K562 (cell line): ENCODE measurements around the gene ARMH1. TPM values are rescaled to one million over a fixed set of nuclear protein-coding genes. Genes with fewer than 3 reads are reported as not detected.

Source experiments
- ATF4 ChIP-seq: fragments of 450-650 bp; formaldehyde crosslinking; IDR thresholded peaks from 2 replicates; pipeline ENCODE4 v1.4.0; 2022; ENCODE audit warnings: mild to moderate bottlenecking, moderate library complexity
- CREB3 ChIP-seq: fragments of 450-650 bp; conservative IDR thresholded peaks from 2 replicates; pipeline ENCODE4 v1.6.1; 2016; ENCODE audit warnings: missing genetic modification characterization, low read depth, mild to moderate bottlenecking, missing compliant biosample characterization, moderate library complexity
- GTF2A2 ChIP-seq: IDR thresholded peaks from 2 replicates; pipeline ENCODE4 v1.6.1; 2016; ENCODE audit warnings: mild to moderate bottlenecking, missing genetic modification characterization, missing compliant biosample characterization
- MGA ChIP-seq: fragments of 450-650 bp; IDR thresholded peaks from 2 replicates; pipeline ENCODE4 v1.6.1; 2016; ENCODE audit warnings: mild to moderate bottlenecking, moderate library complexity
- MYC ChIP-seq, 2 experiments: fragments of 250-450 bp in 1 of 2; sonication (Bioruptor Pico) in 1 of 2; IDR thresholded peaks; 2 replicates each; pipeline versions ENCODE4 v1.5.1 to v1.6.1; 2012 to 2021; ENCODE audit warnings: low read depth in 2 of 2, borderline replicate concordance in 1 of 2, improper control_type of control experiment in 1 of 2, low read length in 1 of 2, mild to moderate bottlenecking in 1 of 2, moderate library complexity in 1 of 2
- PPARD ChIP-seq: fragments of 250-450 bp; sonication (Bioruptor Pico); IDR thresholded peaks from 2 replicates; pipeline ENCODE4 v1.8.0; 2022; ENCODE audit warnings: inconsistent platforms, mild to moderate bottlenecking, moderate library complexity
- XRCC3 ChIP-seq: fragments of 450-650 bp; IDR thresholded peaks from 2 replicates; pipeline ENCODE4 v1.6.1; 2017; ENCODE audit warnings: mild to moderate bottlenecking, moderate library complexity
- ZBTB12 ChIP-seq: fragments of 250-450 bp; sonication (Bioruptor Pico); IDR thresholded peaks from 2 replicates; pipeline ENCODE4 v1.4.0; 2020
- ZNF165 ChIP-seq: fragments of 250-450 bp; sonication (Bioruptor Pico); IDR thresholded peaks from 2 replicates; pipeline ENCODE4 v1.4.0; 2020; ENCODE audit warnings: borderline replicate concordance
- ZNF212 ChIP-seq: fragments of 450-650 bp; formaldehyde crosslinking; IDR thresholded peaks from 2 replicates; pipeline ENCODE4 v1.4.0; 2020; ENCODE audit warnings: mild to moderate bottlenecking
- ZNF23 ChIP-seq: fragments of 250-450 bp; sonication (Bioruptor Pico); IDR thresholded peaks from 2 replicates; pipeline ENCODE4 v1.4.0; 2020; ENCODE audit warnings: mild to moderate bottlenecking
- ZNF707 ChIP-seq: fragments of 250-450 bp; sonication (Bioruptor Pico); conservative IDR thresholded peaks from 2 replicates; pipeline ENCODE4 v1.8.0; 2022; ENCODE audit warnings: inconsistent platforms, mild to moderate bottlenecking, moderate library complexity
- polyA plus RNA-seq, 8 experiments: library from polyadenylated mRNA; depleted of rRNA in 4 of 8; stranded (reverse) in 5 of 8; unstranded in 3 of 8; fragments of >200 nt; fragmentation: Nextera tagmentation in 2 of 8; fragmentation: Illumina TruSeq in 1 of 8; extraction: Ambion mirVana in 2 of 8; extraction: Trizol in 1 of 8; gene quantifications; 2 replicates each; pipeline versions ENCODE4 v1.2.1 to v1.2.3, GENCODE V29; 2011 to 2014; ENCODE audit warnings: inconsistent platforms in 1 of 8, missing spikeins in 1 of 8
- total RNA-seq, 7 experiments: library from RNA; depleted of rRNA in 6 of 7; stranded (reverse); fragments of >200 nt in 6 of 7; fragmentation: Illumina TruSeq in 2 of 7; extraction: Trizol in 2 of 7; gene quantifications; 2 replicates each; pipeline versions ENCODE4 v1.2.1 to v1.2.3, GENCODE V29; 2011 to 2021; ENCODE audit warnings: low replicate concordance in 1 of 7

ARMH1 gene
- total and polyA plus RNA-seq, 9 of the 15 experiments (the other 6 are each of a cell fraction or from before 2014, with no cell fraction given), result 0.41 TPM; not detected in 8

GRCh38 chr1:44730741-44731512, 56.4 kb downstream of the ARMH1 start, which contains the start of gene RNU5D-1 (continued):
- TF ChIP-seq MGA (peak; percentile 96), MYC (IDR thresholded peaks at IDR 0.05; ENCODE audit: low read depth, low read length) (no peak; the same call in none of the 2 replicates), MYC (CRISPR knock-in tag; IDR thresholded peaks at IDR 0.05; ENCODE audit: borderline replicate concordance, low read depth) (peak; percentile 88; the same call in 1 of the 2 replicates), CREB3 (tag) (peak; percentile 69; the same call in 1 of the 2 replicates), ZNF212 (CRISPR knock-in tag) (peak; percentile 90), PPARD (no peak), ZBTB12 (peak; percentile 55; the same call in 1 of the 2 replicates), GTF2A2 (tag) (peak; percentile 99), ZNF23 (CRISPR knock-in tag) (peak; percentile 87), ZNF165 (no peak), ATF4 (CRISPR knock-in tag) (peak; percentile 95), ZNF707 (CRISPR knock-in tag) (no peak), XRCC3 (no peak; the same call in 1 of the 2 replicates)
